GM19452 (cell line): Measurements from ENCODE around the gene TFDP2.
"Not testable (repeated sequence)": the region's sequence is repeated elsewhere in the genome, so short reads cannot be mapped to it uniquely, and the experiment has no call there.

Experiments
- ATAC-seq: cut with Tn5 transposase; IDR thresholded peaks from one replicate; pipeline ENCODE4 v1.9.1; 2021; ENCODE audit not compliant: unreplicated experiment

Gene TFDP2

GRCh38 chr3:141933421-141934300 is 215.7 kb downstream of the TFDP2 start:
- ATAC-seq = no peak

DNA sequence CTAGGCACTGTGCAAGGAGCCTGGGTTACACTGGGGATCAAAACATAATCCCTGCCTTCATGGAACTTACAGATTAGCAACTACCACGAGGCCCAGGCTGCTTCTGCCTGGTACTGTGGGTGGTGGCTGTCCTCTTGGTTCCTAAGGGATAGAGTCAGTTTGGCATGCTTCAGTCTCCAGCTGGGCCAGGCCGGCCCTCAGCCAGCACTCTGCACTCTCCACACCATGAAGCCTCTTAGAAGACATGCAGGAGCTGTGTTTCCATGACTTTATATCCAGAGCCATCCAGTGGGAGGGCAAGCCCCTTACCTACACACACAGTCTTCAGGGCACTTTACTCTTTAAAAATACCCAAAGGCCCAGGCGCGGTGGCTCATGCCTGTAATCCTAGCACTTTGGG is 218.5 kb downstream of the TFDP2 start:
- no peak for ATAC-seq

DNA sequence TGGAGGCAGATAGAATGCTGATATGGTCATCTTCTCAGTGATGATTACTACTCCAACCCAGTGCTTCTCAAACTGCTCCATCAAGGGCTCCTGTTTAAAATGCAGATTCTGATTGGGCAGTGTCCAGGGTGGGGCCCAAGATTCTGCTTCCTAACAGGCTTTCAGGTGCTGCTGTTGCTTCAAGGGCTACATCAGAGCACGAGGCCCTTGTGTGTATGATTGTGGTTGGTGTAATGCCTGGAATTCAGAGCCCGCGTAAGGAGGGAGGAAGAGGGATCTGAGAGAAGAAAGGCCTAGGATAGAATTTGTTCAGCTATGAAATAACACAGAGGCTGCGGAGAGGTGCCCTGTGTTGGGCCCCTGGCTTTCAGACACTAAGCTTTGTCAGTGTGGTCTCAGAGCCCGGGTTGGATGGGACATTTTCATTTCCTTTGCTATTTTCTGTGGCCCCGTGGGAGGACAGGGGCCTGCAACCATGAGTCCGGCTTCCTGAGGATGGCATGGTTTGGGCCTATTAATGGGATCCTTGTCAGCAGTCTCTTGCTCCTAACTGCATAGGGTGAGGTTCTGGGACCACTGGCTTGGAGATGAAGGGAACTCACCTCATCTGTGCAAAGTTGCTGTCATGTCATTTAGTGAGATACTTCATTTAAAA is 219.9 kb downstream of the TFDP2 start:
- ATAC-seq = no peak

GRCh38 chr3:141928631-141929270 is 220.6 kb downstream of the TFDP2 start:
- no peak for ATAC-seq

DNA sequence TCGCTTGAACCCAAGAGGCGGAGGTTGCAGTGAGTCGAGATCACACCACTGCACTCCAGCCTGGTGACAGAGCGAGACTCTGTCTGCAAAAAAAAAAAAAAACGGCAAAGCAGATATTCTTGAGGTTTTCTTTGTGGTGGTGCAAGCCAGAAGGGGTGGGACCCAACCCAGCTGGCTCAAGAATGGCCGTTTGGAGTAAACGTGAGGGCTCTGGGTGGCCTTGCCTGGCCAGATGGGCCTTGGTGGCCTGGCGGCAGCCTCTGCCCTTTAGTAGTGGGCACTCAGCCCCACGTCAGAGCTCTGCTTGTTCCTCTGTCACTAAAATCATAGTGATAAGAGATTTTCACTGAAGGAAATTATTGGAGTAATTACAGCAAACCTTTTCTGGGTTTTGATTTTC is 222.4 kb downstream of the TFDP2 start:
- ATAC-seq = no peak

DNA sequence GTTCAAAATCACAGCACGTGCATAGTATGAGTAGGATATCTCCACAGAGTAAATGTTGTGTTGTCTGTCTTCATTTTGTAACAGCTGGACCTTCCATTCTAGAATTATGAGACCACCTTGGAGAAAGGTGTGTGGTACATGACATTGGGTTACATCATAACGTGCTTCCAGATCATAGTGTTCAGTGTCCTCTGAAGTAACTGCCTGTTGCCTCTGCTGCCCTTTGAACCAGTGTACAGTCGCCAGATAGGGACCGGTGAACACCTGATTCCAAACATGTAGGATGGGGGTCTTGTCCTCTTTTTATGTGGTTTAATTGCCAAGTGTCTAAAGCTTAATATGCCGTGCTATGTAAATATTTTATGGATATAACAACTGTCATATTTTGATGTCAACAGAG is 223.7 kb downstream of the TFDP2 start:
- ATAC-seq = not testable (repeated sequence)

GRCh38 chr3:141921316-141921715 is 228.0 kb downstream of the TFDP2 start:
- no peak for ATAC-seq

DNA sequence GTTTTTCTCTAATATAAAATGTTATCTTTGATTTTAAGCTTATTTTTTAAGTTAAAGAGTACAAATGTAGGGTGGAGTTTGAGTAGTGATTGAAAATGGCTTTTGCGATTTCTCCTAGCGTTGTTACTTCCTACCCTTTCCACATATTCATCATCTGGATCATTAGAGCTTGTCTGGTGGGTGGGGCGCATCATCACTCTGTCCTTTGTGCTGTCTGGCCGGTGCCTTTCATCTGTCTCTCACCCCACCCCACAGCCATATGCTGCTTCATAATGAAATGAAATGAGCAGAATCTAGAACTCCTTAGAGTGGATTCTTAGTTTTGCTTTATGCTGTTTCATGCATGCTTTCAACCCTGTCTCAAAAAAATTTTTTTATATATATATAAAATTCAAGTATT is 228.6 kb downstream of the TFDP2 start:
- no peak for ATAC-seq

DNA sequence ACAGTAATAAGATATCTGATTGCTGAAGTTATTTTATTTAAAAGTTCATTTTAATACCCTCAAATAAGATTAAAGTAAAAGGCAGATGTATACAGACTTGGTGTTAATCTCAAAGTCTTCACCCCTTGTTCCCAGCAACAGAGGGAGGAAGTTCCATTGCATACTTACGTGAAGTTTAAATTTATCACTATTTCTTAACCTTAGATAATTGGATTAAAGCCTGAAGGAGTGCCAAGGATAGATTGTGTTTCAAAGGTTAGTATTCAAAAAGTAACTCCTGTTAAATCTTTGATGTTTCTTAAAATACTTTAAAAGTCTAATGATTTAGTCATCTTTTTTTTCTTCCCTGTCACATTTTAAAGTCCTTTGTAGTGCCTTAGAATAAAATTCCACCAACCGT is 233.6 kb downstream of the TFDP2 start:
- no peak for ATAC-seq

GRCh38 chr3:141915016-141915415 is 234.3 kb downstream of the TFDP2 start:
- no peak for ATAC-seq

GRCh38 chr3:141914311-141914710 is 235.0 kb downstream of the TFDP2 start:
- ATAC-seq = no peak

DNA sequence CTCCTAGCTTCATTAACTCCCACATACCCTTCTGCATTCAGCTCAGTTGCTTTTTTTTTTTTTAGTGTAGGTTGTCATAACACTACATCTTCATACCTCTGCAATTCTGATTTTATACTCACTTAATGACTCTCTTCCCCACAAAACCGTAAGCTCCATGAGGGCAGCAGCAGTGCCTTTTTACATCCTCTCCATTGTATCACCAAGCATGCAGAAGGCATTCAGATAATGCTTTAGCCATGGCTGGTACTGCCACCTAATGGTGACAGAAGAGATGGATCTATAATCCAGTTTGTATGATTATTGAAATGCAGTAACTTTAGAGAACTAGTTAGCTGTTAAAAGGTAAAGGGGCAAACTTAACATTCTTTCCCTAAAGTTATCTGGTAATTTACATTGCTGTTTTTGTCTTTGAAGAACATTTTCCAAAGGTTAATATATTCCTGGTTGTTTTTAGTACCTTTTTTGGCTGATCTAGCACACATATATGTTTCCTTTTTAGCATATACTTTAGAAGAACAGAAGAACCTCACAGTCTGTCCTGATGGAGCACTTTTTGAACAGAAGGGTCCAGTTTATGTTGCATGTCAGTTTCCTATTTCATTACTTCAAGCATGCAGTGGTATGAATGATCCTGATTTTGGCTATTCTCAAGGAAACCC is 236.1 kb downstream of the TFDP2 start:
- no peak for ATAC-seq

DNA sequence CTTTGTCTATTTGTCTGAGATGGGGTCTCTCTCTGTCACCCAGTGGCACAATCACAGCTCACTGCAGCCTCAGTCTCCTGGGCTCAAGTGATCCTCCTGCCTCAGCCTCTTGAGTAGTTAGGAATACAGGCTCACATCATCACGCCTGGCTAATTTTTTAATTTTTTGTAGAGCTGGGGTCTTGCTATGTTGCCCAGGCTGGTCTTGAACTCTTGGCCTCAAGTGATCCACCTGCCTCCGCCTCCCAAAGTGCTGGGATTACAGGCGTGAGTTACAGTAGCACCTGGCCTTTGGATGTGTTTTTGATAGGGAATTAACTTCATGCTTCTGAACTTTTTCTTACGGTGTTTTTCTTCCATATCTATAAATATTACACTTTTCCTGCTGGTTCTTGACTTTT is 239.4 kb downstream of the TFDP2 start:
- not testable (repeated sequence) for ATAC-seq

DNA sequence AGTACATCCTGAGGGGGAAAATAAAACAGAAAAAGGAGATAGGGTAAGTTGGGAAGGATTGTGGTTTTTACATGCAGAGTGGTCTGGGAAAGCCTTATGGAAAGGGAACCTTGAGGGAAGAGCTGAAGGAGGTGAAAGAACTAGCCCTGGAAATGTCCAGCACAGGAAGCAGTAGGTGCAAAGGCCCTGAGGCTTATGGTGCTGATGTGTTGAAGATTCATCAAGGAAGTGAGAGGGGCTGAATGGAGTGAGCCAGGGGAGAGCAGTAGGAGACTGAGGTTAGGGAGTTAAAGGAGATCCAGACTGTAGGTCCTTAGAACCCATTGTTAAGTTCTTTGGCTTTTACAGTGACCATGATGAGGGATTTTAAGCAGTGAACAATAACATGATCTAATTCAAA is 239.9 kb downstream of the TFDP2 start:
- ATAC-seq = no peak

- no peak for ATAC-seq
Measured at GRCh38 chr3:141905129-141905528, 244.2 kb downstream of the TFDP2 start.

DNA sequence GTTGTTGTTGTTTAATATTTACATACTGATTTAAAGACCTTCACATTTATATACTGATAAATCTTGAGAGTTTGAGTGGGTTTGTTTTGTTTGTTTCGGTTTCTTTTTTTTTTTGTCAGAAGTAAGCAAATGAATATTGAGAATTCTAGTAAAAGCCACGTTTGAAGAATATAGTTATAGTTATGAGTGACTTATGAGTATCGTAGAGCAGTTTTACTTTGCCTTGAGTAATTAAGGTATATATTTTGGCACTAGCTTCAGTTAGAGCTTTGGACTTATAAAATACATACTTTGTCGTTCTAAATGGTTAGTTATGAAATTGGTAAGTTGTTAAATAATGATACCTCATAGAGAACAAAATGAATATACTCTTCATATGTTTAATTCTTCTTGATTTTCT is 245.1 kb downstream of the TFDP2 start:
- ATAC-seq = no peak

GRCh38 chr3:141901914-141902313 is 247.4 kb downstream of the TFDP2 start:
- no peak for ATAC-seq

- no peak for ATAC-seq
Measured at GRCh38 chr3:141900343-141900742, 249.0 kb downstream of the TFDP2 start.

DNA sequence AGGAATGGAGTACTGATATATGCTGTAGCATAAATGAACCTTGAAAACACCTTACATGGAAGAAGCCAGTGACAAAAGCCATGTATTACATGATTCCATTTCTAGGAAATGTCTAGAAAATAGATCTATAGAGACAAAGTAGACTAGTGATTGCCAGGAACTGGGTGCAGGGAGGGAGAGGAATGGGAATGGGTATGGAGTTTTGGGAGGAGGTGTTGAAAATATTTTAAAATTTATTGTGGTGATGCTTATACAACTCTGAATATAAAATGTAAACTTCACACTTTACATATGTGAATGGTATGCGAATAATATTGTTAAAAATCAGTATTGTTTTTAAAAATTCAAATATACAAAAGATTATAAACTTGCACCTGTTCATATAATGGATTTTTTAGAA is 250.4 kb downstream of the TFDP2 start:
- ATAC-seq = no peak

GRCh38 chr3:141895731-141896130 is 253.6 kb downstream of the TFDP2 start:
- no peak for ATAC-seq

GRCh38 chr3:141894524-141895176 is 254.7 kb downstream of the TFDP2 start:
- ATAC-seq = no peak
